IMR-90 (cell line): ENCODE results near the gene PIGA. TPM values are rescaled to one million over a fixed set of nuclear protein-coding genes. Genes with fewer than 3 reads are reported as not detected.

Experiments used
- ATAC-seq: fragments of 200-7000 bp; cut with Tn5 transposase; 2 replicates; pipeline ENCODE4 v1.9.1; 2020; ENCODE audit warnings: low read depth, mild to moderate bottlenecking, moderate library complexity
- BruUV-seq: library from RNA; stranded (reverse); fragments of 400-500 nt; replicated peaks from 2 replicates; lab custom pipeline; 2021; lab: Mats Ljungman, UMichigan
- CTCF ChIA-PET: fragments of 300-600 bp; formaldehyde crosslinking; extraction: SDS; loops from one replicate; lab custom pipeline; 2021; ENCODE audit warnings: antibody characterized with exemption; lab: Yijun Ruan, JAX
- POLR2A ChIA-PET: fragments of 300-600 bp; sonication (Branson Sonifier 250); formaldehyde crosslinking; loops from one replicate; lab custom pipeline; 2022; ENCODE audit warnings: antibody characterized with exemption; ENCODE audit not compliant: unreplicated experiment; lab: Charles Lee
- DNase-seq: peaks from one replicate; pipeline ENCODE4 v3.0.0; 2013
- H2AFZ ChIP-seq: replicated peaks from 2 replicates; pipeline ENCODE3; 2013; ENCODE audit warnings: low read length, mild to moderate bottlenecking; ENCODE audit not compliant: poor library complexity
- H2AK5ac ChIP-seq: 2 replicates; pipeline ENCODE4 v1.6.1; 2013; ENCODE audit warnings: low read depth, low read length, inconsistent platforms
- H2AK9ac ChIP-seq: replicated peaks from 2 replicates; pipeline ENCODE3; 2013; ENCODE audit warnings: mild to moderate bottlenecking, low read depth, low read length, moderate library complexity; ENCODE audit not compliant: poor library complexity
- H2BK120ac ChIP-seq: 2 replicates; pipeline ENCODE4 v1.6.1; 2013; ENCODE audit warnings: low read depth, low read length, inconsistent platforms
- H2BK15ac ChIP-seq: 3 replicates; pipeline ENCODE4 v1.6.1; 2013; ENCODE audit warnings: low read depth, low read length, inconsistent platforms
- H2BK20ac ChIP-seq: 2 replicates; pipeline ENCODE4 v1.6.1; 2013; ENCODE audit warnings: low read depth, mild to moderate bottlenecking, inconsistent platforms, low read length, moderate library complexity
- H2BK5ac ChIP-seq: 2 replicates; pipeline ENCODE4 v1.6.1; 2013; ENCODE audit warnings: mild to moderate bottlenecking, low read depth, low read length, inconsistent platforms; ENCODE audit not compliant: poor library complexity, severe bottlenecking
- H3K14ac ChIP-seq: replicated peaks from 2 replicates; pipeline ENCODE4 v1.6.1; 2013; ENCODE audit warnings: low read depth, low read length, inconsistent platforms
- H3K18ac ChIP-seq: 2 replicates; pipeline ENCODE4 v1.6.1; 2013; ENCODE audit warnings: low read depth, low read length, control low read depth
- H3K23ac ChIP-seq: 2 replicates; pipeline ENCODE4 v1.6.1; 2013; ENCODE audit warnings: low read depth, low read length, inconsistent platforms
- H3K27ac ChIP-seq: 2 replicates; pipeline ENCODE4 v1.5.1; 2013; ENCODE audit warnings: mild to moderate bottlenecking, control low read depth, low read length; ENCODE audit not compliant: insufficient read depth
- H3K27me3 ChIP-seq: 2 replicates; pipeline ENCODE4 v1.6.1; 2013; ENCODE audit warnings: low read length; ENCODE audit not compliant: control insufficient read depth, insufficient read depth
- H3K36me3 ChIP-seq: 2 replicates; pipeline ENCODE4 v1.6.1; 2013; ENCODE audit warnings: low read length, mixed read lengths; ENCODE audit not compliant: control insufficient read depth, insufficient read depth
- H3K4ac ChIP-seq: 2 replicates; pipeline ENCODE4 v1.6.1; 2013; ENCODE audit warnings: low read depth, low read length, inconsistent platforms
- H3K4me1 ChIP-seq: 2 replicates; pipeline ENCODE4 v1.6.1; 2013; ENCODE audit warnings: low read length, mixed read lengths; ENCODE audit not compliant: control insufficient read depth, insufficient read depth
- H3K4me2 ChIP-seq: 2 replicates; pipeline ENCODE4 v1.6.1; 2013; ENCODE audit warnings: low read depth, mild to moderate bottlenecking, control low read depth, low read length, moderate library complexity
- H3K4me3 ChIP-seq: 2 replicates; pipeline ENCODE4 v1.5.1; 2013; ENCODE audit warnings: low read depth, mild to moderate bottlenecking, control low read depth, low read length, moderate library complexity; ENCODE audit not compliant: insufficient read depth
- H3K56ac ChIP-seq: 2 replicates; pipeline ENCODE4 v1.6.1; 2013; ENCODE audit warnings: low read length, inconsistent platforms; ENCODE audit not compliant: insufficient read depth; ENCODE audit errors: extremely low read depth
- H3K79me1 ChIP-seq, 2 experiments: 2 replicates each; pipeline ENCODE4 v1.6.1; 2013; ENCODE audit warnings: low read length in 2 of 2, inconsistent platforms in 1 of 2, low read depth in 1 of 2
- H3K9ac ChIP-seq: 2 replicates; pipeline ENCODE4 v1.6.1; 2013; ENCODE audit warnings: low read depth, low read length, control low read depth
- H3K9me1 ChIP-seq: 2 replicates; pipeline ENCODE4 v1.6.1; 2013; ENCODE audit warnings: low read length, inconsistent platforms; ENCODE audit not compliant: insufficient read depth
- H3K9me3 ChIP-seq: 2 replicates; pipeline ENCODE4 v1.6.1; 2013; ENCODE audit warnings: low read length; ENCODE audit not compliant: control insufficient read depth, insufficient read depth
- H4K20me1 ChIP-seq: 2 replicates; pipeline ENCODE4 v1.6.1; 2013; ENCODE audit warnings: low read length, inconsistent platforms; ENCODE audit not compliant: insufficient read depth
- H4K5ac ChIP-seq: 2 replicates; pipeline ENCODE4 v1.6.1; 2013; ENCODE audit warnings: mild to moderate bottlenecking, low read depth, low read length, control low read depth
- H4K8ac ChIP-seq, 2 experiments: 2 replicates each; pipeline ENCODE4 v1.6.1; 2013; ENCODE audit warnings: low read depth in 2 of 2, low read length in 2 of 2, control low read depth in 1 of 2, inconsistent platforms in 1 of 2
- H4K91ac ChIP-seq: 2 replicates; pipeline ENCODE4 v1.6.1; 2013; ENCODE audit warnings: low read depth, low read length, inconsistent platforms; ENCODE audit not compliant: insufficient read depth
- BHLHE40 ChIP-seq: fragments of 150-350 bp; IDR thresholded peaks from 2 replicates; pipeline ENCODE4 v1.6.1; 2016; ENCODE audit warnings: mild to moderate bottlenecking, low read depth, low read length
- CEBPB ChIP-seq: IDR thresholded peaks from 2 replicates; pipeline ENCODE4 v1.6.1; 2012; ENCODE audit warnings: low read depth, low read length, improper control_type of control experiment
- CHD1 ChIP-seq: IDR thresholded peaks from 2 replicates; pipeline ENCODE4 v1.6.1; 2012; ENCODE audit warnings: low read depth, low read length, improper control_type of control experiment
- CTCF ChIP-seq: conservative IDR thresholded peaks from 2 replicates; pipeline ENCODE4 v1.5.1; 2012; ENCODE audit warnings: mild to moderate bottlenecking, low read depth, low read length, improper control_type of control experiment
- ELK1 ChIP-seq: fragments of 150-350 bp; IDR thresholded peaks from 2 replicates; pipeline ENCODE4 v1.6.1; 2016; ENCODE audit warnings: low read depth, mild to moderate bottlenecking, low read length, moderate library complexity, borderline replicate concordance
- FOS ChIP-seq: fragments of 150-350 bp; IDR thresholded peaks from 2 replicates; pipeline ENCODE4 v1.6.1; 2016; ENCODE audit warnings: low read depth, low read length
- MAFK ChIP-seq: IDR thresholded peaks from 2 replicates; pipeline ENCODE4 v1.6.1; 2012; ENCODE audit warnings: low read depth, low read length, improper control_type of control experiment
- MAZ ChIP-seq: IDR thresholded peaks from 2 replicates; pipeline ENCODE4 v1.6.1; 2012; ENCODE audit warnings: low read depth, mild to moderate bottlenecking, low read length, improper control_type of control experiment, moderate library complexity, borderline replicate concordance
- MXI1 ChIP-seq: IDR thresholded peaks from 2 replicates; pipeline ENCODE4 v1.6.1; 2012; ENCODE audit warnings: low read depth, mild to moderate bottlenecking, low read length, moderate library complexity, borderline replicate concordance
- NFE2L2 ChIP-seq: fragments of 150-350 bp; IDR thresholded peaks from 2 replicates; pipeline ENCODE4 v1.6.1; 2016; ENCODE audit warnings: low read depth, mild to moderate bottlenecking, low read length
- POLR2A ChIP-seq: IDR thresholded peaks from 2 replicates; pipeline ENCODE4 v1.6.1; 2012; ENCODE audit warnings: mild to moderate bottlenecking, low read depth, low read length
- RAD21 ChIP-seq: IDR thresholded peaks from 2 replicates; pipeline ENCODE4 v1.6.1; 2012; ENCODE audit warnings: low read length, improper control_type of control experiment
- RCOR1 ChIP-seq: IDR thresholded peaks from 2 replicates; pipeline ENCODE4 v1.6.1; 2012; ENCODE audit warnings: mild to moderate bottlenecking, low read length, improper control_type of control experiment; ENCODE audit not compliant: insufficient replicate concordance
- RFX5 ChIP-seq: IDR thresholded peaks from 2 replicates; pipeline ENCODE4 v1.8.0; 2012; ENCODE audit warnings: low read depth, mild to moderate bottlenecking, low read length, moderate library complexity
- SMC3 ChIP-seq: fragments of 150-350 bp; IDR thresholded peaks from 2 replicates; pipeline ENCODE4 v1.6.1; 2016; ENCODE audit warnings: low read depth, mild to moderate bottlenecking, antibody characterized with exemption, low read length, moderate library complexity
- WGBS, 2 experiments: methylation state at CpG; one replicate each; pipeline versions ENCODE4 v1.1.5 to v1.1.7; 2013; ENCODE audit warnings: missing lambda C conversion rate in 2 of 2; ENCODE audit not compliant: insufficient read length in 1 of 2; ENCODE audit errors: extremely low coverage in 2 of 2; 5-methylcytosine and 5-hydroxymethylcytosine counted together
- dilution Hi-C: fragments of 300-500 bp; cut with HindIII; formaldehyde crosslinking; loops from one replicate; pipeline ENCODE4 v1.14.3; 2018; ENCODE audit warnings: low sequenced_read_pairs; ENCODE audit not compliant: unreplicated experiment
- in situ Hi-C: fragments of 300-500 bp; cut with MboI; formaldehyde crosslinking; loops from 3 replicates; pipeline ENCODE4 v1.14.3; 2019; ENCODE audit warnings: low sequenced_read_pairs, inconsistent platforms, mixed read lengths
- intact Hi-C: fragments of 100-400 bp; cut with micrococcal nuclease; formaldehyde crosslinking; loops from 2 replicates; pipeline ENCODE4 v1.10.0; 2022
- polyA plus RNA-seq, 3 experiments: library from polyadenylated mRNA; depleted of rRNA; stranded (reverse); fragments of >200 nt; gene quantifications; 2 replicates each; pipeline ENCODE4 v1.2.3, GENCODE V29; 2012; ENCODE audit warnings: low replicate concordance in 1 of 3
- total RNA-seq: library from RNA; depleted of rRNA; stranded (reverse); fragments of >200 nt; gene quantifications from 2 replicates; pipeline ENCODE4 v1.2.3, GENCODE V29; 2012
- TF ChIP-seq, protein P1 (sequence below): fragments of 150-350 bp; IDR thresholded peaks from 2 replicates; pipeline ENCODE4 v1.6.1; 2017; ENCODE audit warnings: mild to moderate bottlenecking, antibody characterized with exemption, low read length, low read depth

The PIGA gene
- total and polyA plus RNA-seq, 2 of the 4 experiments (the other 2 are of a cell fraction), result 3.4 to 9.1 TPM

GRCh38 chrX:15311119-15311518, 24.2 kb downstream of the PIGA start:
- in situ Hi-C loops, result no loop called here
- no peak overlapping the region for H3K4me2 ChIP-seq
- H2BK5ac ChIP-seq, result no peak overlapping the region
- H3K9me3 ChIP-seq, result no peaks in the 10 kb centered on the region
- no peak overlapping the region for H2AK9ac ChIP-seq
- no peak overlapping the region for H3K27ac ChIP-seq
- DNase-seq (no peak), ATAC-seq (no peak)
- no peaks in the 10 kb centered on the region for H3K79me1 ChIP-seq
- no peak overlapping the region for H2BK15ac ChIP-seq
- ChIA-PET CTCF (no interaction called here), POLR2A (no interaction called here)
- H2BK20ac ChIP-seq, result no peak overlapping the region
- no peak overlapping the region for H3K56ac ChIP-seq
- dilution Hi-C loops, result no loop called here
- BruUV-seq, result no TSS peak
- H3K9me1 ChIP-seq, result no peaks in the 10 kb centered on the region
- H3K18ac ChIP-seq, result no peak overlapping the region
- H3K4ac ChIP-seq, result no peak overlapping the region
- no peak overlapping the region for H2BK120ac ChIP-seq
- intact Hi-C loops, result no loop called here
- H3K27me3 ChIP-seq, result peaks cover 1% of the 10 kb centered on the region; the same call in 1 of the 2 replicates
- no peak overlapping the region for H2AFZ ChIP-seq
- no peak overlapping the region for H3K4me3 ChIP-seq
- H4K5ac ChIP-seq, result no peak overlapping the region
- H4K20me1 ChIP-seq, result no peaks in the 10 kb centered on the region
- no peak for TF ChIP-seq POLR2A
- TF ChIP-seq MXI1, result no peak
- no peak for TF ChIP-seq SMC3
- no peak for TF ChIP-seq MAFK
- no peak for TF ChIP-seq CTCF
- TF ChIP-seq CHD1, result no peak
- TF ChIP-seq RFX5, result no peak
- no peak for TF ChIP-seq BHLHE40
- no peak for TF ChIP-seq RAD21
- TF ChIP-seq, protein P1, sequence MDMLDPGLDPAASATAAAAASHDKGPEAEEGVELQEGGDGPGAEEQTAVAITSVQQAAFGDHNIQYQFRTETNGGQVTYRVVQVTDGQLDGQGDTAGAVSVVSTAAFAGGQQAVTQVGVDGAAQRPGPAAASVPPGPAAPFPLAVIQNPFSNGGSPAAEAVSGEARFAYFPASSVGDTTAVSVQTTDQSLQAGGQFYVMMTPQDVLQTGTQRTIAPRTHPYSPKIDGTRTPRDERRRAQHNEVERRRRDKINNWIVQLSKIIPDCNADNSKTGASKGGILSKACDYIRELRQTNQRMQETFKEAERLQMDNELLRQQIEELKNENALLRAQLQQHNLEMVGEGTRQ, result no peak
- TF ChIP-seq MAZ, result no peak
- no peak for TF ChIP-seq CEBPB
- no peak for TF ChIP-seq FOS
- no peak for TF ChIP-seq ELK1
- no peak for TF ChIP-seq RCOR1
- TF ChIP-seq NFE2L2, result no peak
- H3K36me3 ChIP-seq, result no peaks in the 10 kb centered on the region
- H3K9ac ChIP-seq, result no peak overlapping the region
- H3K4me1 ChIP-seq, result no peaks in the 10 kb centered on the region
- H3K23ac ChIP-seq, result no peak overlapping the region
- WGBS, 2 experiments, result 20% methylated on average over 1 of the region's 3 CpGs; no CpG with 5 or more reads in 1 of the 2 experiments
- no peak overlapping the region for H3K14ac ChIP-seq
- no peak overlapping the region for H4K91ac ChIP-seq
- no peak overlapping the region for H4K8ac ChIP-seq
- no peak overlapping the region for H2AK5ac ChIP-seq
